Ishikawa (cell line): ENCODE measurements around the gene ERC1.

Experiments
- CEBPB ChIP-seq: IDR thresholded peaks from 2 replicates; pipeline ENCODE4 v1.6.1; 2012
- CREB1 ChIP-seq: IDR thresholded peaks from 2 replicates; pipeline ENCODE4 v1.6.1; 2012; ENCODE audit warnings: low read depth
- EGR1 ChIP-seq: IDR thresholded peaks from 2 replicates; pipeline ENCODE4 v1.6.1; 2012
- EP300 ChIP-seq: IDR thresholded peaks from 2 replicates; pipeline ENCODE4 v1.6.1; 2012; ENCODE audit warnings: borderline replicate concordance
- FOXM1 ChIP-seq: IDR thresholded peaks from 2 replicates; pipeline ENCODE4 v1.6.1; 2012; ENCODE audit warnings: low read depth, borderline replicate concordance
- MAX ChIP-seq: IDR thresholded peaks from 2 replicates; pipeline ENCODE4 v1.6.1; 2012
- NFIC ChIP-seq: IDR thresholded peaks from 2 replicates; pipeline ENCODE4 v1.6.1; 2012
- RAD21 ChIP-seq: IDR thresholded peaks from 2 replicates; pipeline ENCODE4 v1.6.1; 2012; ENCODE audit warnings: low read depth
- TAF1 ChIP-seq: IDR thresholded peaks from 2 replicates; pipeline ENCODE4 v1.6.1; 2012; ENCODE audit warnings: low read depth, mild to moderate bottlenecking
- TCF12 ChIP-seq: IDR thresholded peaks from 2 replicates; pipeline ENCODE4 v1.6.1; 2012; ENCODE audit warnings: low read depth
- TEAD4 ChIP-seq: IDR thresholded peaks from 2 replicates; pipeline ENCODE4 v1.6.1; 2012
- USF1 ChIP-seq: IDR thresholded peaks from 2 replicates; pipeline ENCODE4 v1.6.1; 2012
- YY1 ChIP-seq: IDR thresholded peaks from 2 replicates; pipeline ENCODE4 v1.6.1; 2012; ENCODE audit warnings: low read depth
- ZBTB7A ChIP-seq: IDR thresholded peaks from 2 replicates; pipeline ENCODE4 v1.6.1; 2012; ENCODE audit warnings: low read depth
- TF ChIP-seq, protein P1 (sequence below): IDR thresholded peaks from 2 replicates; pipeline ENCODE4 v1.6.1; 2012; ENCODE audit warnings: low read depth, mild to moderate bottlenecking

ERC1 gene

GRCh38 chr12:1003600-1004271, 12.7 kb downstream of the ERC1 start:
- TF ChIP-seq FOXM1: no peak
- no peak for TF ChIP-seq ZBTB7A
- TF ChIP-seq TCF12: no peak
- TF ChIP-seq CEBPB: no peak
- no peak for TF ChIP-seq YY1
- TF ChIP-seq USF1: no peak
- no peak for TF ChIP-seq TAF1
- TF ChIP-seq MAX: no peak
- TF ChIP-seq EGR1: no peak
- no peak for TF ChIP-seq CREB1
- TF ChIP-seq RAD21: no peak
- no peak for TF ChIP-seq EP300
- no peak for TF ChIP-seq NFIC
- TF ChIP-seq TEAD4: no peak
- TF ChIP-seq, protein P1, sequence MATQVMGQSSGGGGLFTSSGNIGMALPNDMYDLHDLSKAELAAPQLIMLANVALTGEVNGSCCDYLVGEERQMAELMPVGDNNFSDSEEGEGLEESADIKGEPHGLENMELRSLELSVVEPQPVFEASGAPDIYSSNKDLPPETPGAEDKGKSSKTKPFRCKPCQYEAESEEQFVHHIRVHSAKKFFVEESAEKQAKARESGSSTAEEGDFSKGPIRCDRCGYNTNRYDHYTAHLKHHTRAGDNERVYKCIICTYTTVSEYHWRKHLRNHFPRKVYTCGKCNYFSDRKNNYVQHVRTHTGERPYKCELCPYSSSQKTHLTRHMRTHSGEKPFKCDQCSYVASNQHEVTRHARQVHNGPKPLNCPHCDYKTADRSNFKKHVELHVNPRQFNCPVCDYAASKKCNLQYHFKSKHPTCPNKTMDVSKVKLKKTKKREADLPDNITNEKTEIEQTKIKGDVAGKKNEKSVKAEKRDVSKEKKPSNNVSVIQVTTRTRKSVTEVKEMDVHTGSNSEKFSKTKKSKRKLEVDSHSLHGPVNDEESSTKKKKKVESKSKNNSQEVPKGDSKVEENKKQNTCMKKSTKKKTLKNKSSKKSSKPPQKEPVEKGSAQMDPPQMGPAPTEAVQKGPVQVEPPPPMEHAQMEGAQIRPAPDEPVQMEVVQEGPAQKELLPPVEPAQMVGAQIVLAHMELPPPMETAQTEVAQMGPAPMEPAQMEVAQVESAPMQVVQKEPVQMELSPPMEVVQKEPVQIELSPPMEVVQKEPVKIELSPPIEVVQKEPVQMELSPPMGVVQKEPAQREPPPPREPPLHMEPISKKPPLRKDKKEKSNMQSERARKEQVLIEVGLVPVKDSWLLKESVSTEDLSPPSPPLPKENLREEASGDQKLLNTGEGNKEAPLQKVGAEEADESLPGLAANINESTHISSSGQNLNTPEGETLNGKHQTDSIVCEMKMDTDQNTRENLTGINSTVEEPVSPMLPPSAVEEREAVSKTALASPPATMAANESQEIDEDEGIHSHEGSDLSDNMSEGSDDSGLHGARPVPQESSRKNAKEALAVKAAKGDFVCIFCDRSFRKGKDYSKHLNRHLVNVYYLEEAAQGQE: no peak

DNA sequence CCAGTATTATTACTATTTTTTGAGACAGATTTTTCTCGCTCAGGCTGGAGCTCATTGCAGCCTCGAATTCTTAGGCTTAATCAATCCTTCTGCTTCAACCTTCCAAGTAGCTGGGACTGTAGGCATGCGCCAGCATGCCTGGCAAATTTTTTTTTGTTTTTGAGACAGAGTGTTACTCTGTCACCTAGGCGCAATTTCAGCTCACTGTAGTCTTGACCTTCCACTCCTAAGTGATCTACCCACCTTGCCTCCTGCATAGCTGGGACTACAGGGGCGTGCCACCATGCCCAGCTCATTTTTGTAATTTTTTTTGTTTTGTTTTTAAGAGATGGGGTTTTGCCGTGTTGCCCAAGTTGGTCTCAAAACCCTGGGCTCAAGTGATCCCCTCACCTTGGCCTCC, 15.2 kb downstream of the ERC1 start:
- TF ChIP-seq EGR1: no peak
- TF ChIP-seq FOXM1: no peak
- no peak for TF ChIP-seq CEBPB
- no peak for TF ChIP-seq NFIC
- TF ChIP-seq, protein P1: no peak
- no peak for TF ChIP-seq TAF1
- TF ChIP-seq ZBTB7A: no peak
- TF ChIP-seq MAX: no peak
- TF ChIP-seq EP300: no peak
- no peak for TF ChIP-seq RAD21
- TF ChIP-seq CREB1: no peak
- TF ChIP-seq YY1: no peak
- no peak for TF ChIP-seq USF1

GRCh38 chr12:1007276-1007675, 16.3 kb downstream of the ERC1 start:
- TF ChIP-seq YY1 (no peak), TEAD4 (no peak)

DNA sequence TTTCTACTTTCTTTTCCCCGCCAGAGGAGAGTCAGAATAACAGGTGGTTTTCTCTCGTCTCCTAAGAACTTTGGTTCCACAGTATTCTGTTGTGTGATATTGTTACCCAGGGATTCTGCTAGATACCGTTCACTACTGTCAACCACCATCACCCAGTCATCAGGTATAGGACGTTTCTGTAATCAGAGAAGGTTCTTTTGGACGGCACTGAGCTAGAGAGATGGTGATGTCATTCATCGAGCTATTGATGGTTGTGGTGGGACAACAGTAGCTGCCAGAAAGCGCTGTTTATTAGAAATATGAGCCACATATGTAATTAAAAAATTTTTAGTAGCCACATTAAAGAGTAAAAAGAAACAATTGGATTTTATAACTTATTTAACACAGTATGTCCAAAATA, 17.0 kb downstream of the ERC1 start:
- TF ChIP-seq NFIC (no peak), FOXM1 (no peak), CEBPB (no peak), EP300 (no peak), USF1 (no peak), MAX (no peak), ZBTB7A (no peak), YY1 (no peak), EGR1 (no peak), RAD21 (no peak), TEAD4 (no peak)
- TF ChIP-seq, protein P1: no peak
